Mesendoderm (in vitro differentiated cells): ENCODE data around the gene CARM1.

Experiments
- DNase-seq: peaks from one replicate; pipeline ENCODE4 v3.0.0; 2013
- H2AK5ac ChIP-seq: 2 replicates; pipeline ENCODE4 v1.6.1; 2013; ENCODE audit warnings: low read length, inconsistent platforms
- H2BK120ac ChIP-seq: 2 replicates; pipeline ENCODE4 v1.6.1; 2013; ENCODE audit warnings: low read depth, mild to moderate bottlenecking, low read length, moderate library complexity, mixed read lengths
- H2BK15ac ChIP-seq: replicated peaks from 2 replicates; pipeline ENCODE4 v1.6.1; 2013; ENCODE audit warnings: low read depth, mild to moderate bottlenecking, moderate library complexity
- H2BK5ac ChIP-seq: 2 replicates; pipeline ENCODE4 v1.6.1; 2013; ENCODE audit warnings: low read length, inconsistent platforms
- H3K18ac ChIP-seq: 2 replicates; pipeline ENCODE4 v1.6.1; 2013; ENCODE audit warnings: mild to moderate bottlenecking, low read length, mixed read lengths
- H3K23ac ChIP-seq: one replicate; pipeline ENCODE4 v1.6.1; 2013; ENCODE audit warnings: low read length
- H3K27ac ChIP-seq: 2 replicates; pipeline ENCODE4 v1.5.1; 2013; ENCODE audit warnings: low read depth, mild to moderate bottlenecking, inconsistent platforms, low read length, moderate library complexity
- H3K27me3 ChIP-seq: 2 replicates; pipeline ENCODE4 v1.6.1; 2013; ENCODE audit warnings: low read length, control low read depth, mild to moderate bottlenecking, inconsistent platforms; ENCODE audit not compliant: insufficient read depth, poor library complexity
- H3K36me3 ChIP-seq: 2 replicates; pipeline ENCODE4 v1.6.1; 2013; ENCODE audit warnings: low read length, inconsistent platforms; ENCODE audit not compliant: control insufficient read depth, insufficient read depth
- H3K4ac ChIP-seq: one replicate; pipeline ENCODE4 v1.6.1; 2013; ENCODE audit warnings: low read depth, mild to moderate bottlenecking, low read length, moderate library complexity
- H3K4me1 ChIP-seq: 2 replicates; pipeline ENCODE4 v1.6.1; 2013; ENCODE audit warnings: low read depth, low read length, inconsistent platforms; ENCODE audit not compliant: control insufficient read depth
- H3K4me2 ChIP-seq: 2 replicates; pipeline ENCODE4 v1.6.1; 2013; ENCODE audit warnings: low read length
- H3K4me3 ChIP-seq: 2 replicates; pipeline ENCODE4 v1.5.1; 2013; ENCODE audit warnings: mild to moderate bottlenecking, low read length
- H3K56ac ChIP-seq: one replicate; pipeline ENCODE4 v1.6.1; 2013; ENCODE audit warnings: low read length
- H3K79me1 ChIP-seq: 2 replicates; pipeline ENCODE4 v1.6.1; 2013; ENCODE audit warnings: low read length, inconsistent platforms
- H3K79me2 ChIP-seq: 2 replicates; pipeline ENCODE4 v1.6.1; 2013; ENCODE audit warnings: mild to moderate bottlenecking, low read length; ENCODE audit not compliant: control insufficient read depth, insufficient read depth
- H3K9ac ChIP-seq: 2 replicates; pipeline ENCODE4 v1.6.1; 2013; ENCODE audit warnings: low read length, inconsistent platforms
- H4K5ac ChIP-seq: one replicate; pipeline ENCODE4 v1.6.1; 2013; ENCODE audit warnings: low read length
- H4K8ac ChIP-seq: one replicate; pipeline ENCODE4 v1.6.1; 2013; ENCODE audit warnings: low read depth, mild to moderate bottlenecking, control low read depth, low read length, moderate library complexity
- WGBS: extraction: QIAGEN DNeasy Blood & Tissue Kit; methylation state at CpG from one replicate; pipeline ENCODE4 v1.1.7; 2013; ENCODE audit warnings: low lambda C conversion rate, missing lambda C conversion rate; ENCODE audit not compliant: insufficient coverage; ENCODE audit errors: extremely low coverage; 5-methylcytosine and 5-hydroxymethylcytosine counted together

Gene CARM1

GRCh38 chr19:10888421-10888866 lies 17.1 kb downstream of the CARM1 start:
- H3K56ac ChIP-seq, result peak overlapping the region; percentile 62
- no peak overlapping the region for H3K4ac ChIP-seq
- H4K8ac ChIP-seq, result no peak overlapping the region
- no peak overlapping the region for H2BK120ac ChIP-seq
- no peaks in the 10 kb centered on the region for H3K27me3 ChIP-seq
- H3K79me2 ChIP-seq, result peaks cover 34% of the 10 kb centered on the region
- H3K4me2 ChIP-seq, result no peak overlapping the region
- no peak overlapping the region for H4K5ac ChIP-seq
- H2AK5ac ChIP-seq, result no peak overlapping the region
- H3K4me1 ChIP-seq, result peaks cover 15% of the 10 kb centered on the region
- peak overlapping the region; percentile 3 for H3K27ac ChIP-seq
- peaks cover 19% of the 10 kb centered on the region for H3K79me1 ChIP-seq
- H2BK15ac ChIP-seq, result no peak overlapping the region
- H3K36me3 ChIP-seq, result no peaks in the 10 kb centered on the region
- H3K18ac ChIP-seq, result peak overlapping the region; percentile 19
- H3K4me3 ChIP-seq, result no peak overlapping the region
- H3K9ac ChIP-seq, result peak overlapping the region; percentile 28
- WGBS, result no CpG with 5 or more reads among the region's 13 CpGs
- peak; percentile 76 for DNase-seq
- no peak overlapping the region for H2BK5ac ChIP-seq
- peak overlapping the region; percentile 97 for H3K23ac ChIP-seq

GRCh38 chr19:10889880-10890279 lies 18.5 kb downstream of the CARM1 start:
- no peak overlapping the region for H2AK5ac ChIP-seq
- H3K4ac ChIP-seq, result no peak overlapping the region
- no peak overlapping the region for H2BK15ac ChIP-seq
- H2BK120ac ChIP-seq, result no peak overlapping the region
- WGBS, result no CpG with 5 or more reads among the region's 4 CpGs
- no peak overlapping the region for H2BK5ac ChIP-seq
- no peak overlapping the region for H3K18ac ChIP-seq
- no peak overlapping the region for H3K9ac ChIP-seq
- H4K8ac ChIP-seq, result no peak overlapping the region
- no peaks in the 10 kb centered on the region for H3K36me3 ChIP-seq
- peaks cover 24% of the 10 kb centered on the region for H3K79me1 ChIP-seq
- peaks cover 15% of the 10 kb centered on the region for H3K4me1 ChIP-seq
- no peak overlapping the region for H4K5ac ChIP-seq
- no peak for DNase-seq
- H3K27me3 ChIP-seq, result no peaks in the 10 kb centered on the region
- no peak overlapping the region for H3K56ac ChIP-seq
- no peak overlapping the region for H3K4me2 ChIP-seq
- no peak overlapping the region for H3K23ac ChIP-seq
- no peak overlapping the region for H3K4me3 ChIP-seq
- no peak overlapping the region for H3K27ac ChIP-seq
- H3K79me2 ChIP-seq, result peaks cover 35% of the 10 kb centered on the region

- no peak overlapping the region for H4K5ac ChIP-seq
- peaks cover 28% of the 10 kb centered on the region for H3K79me1 ChIP-seq
- peak overlapping the region; percentile 39 for H3K56ac ChIP-seq
- H3K36me3 ChIP-seq, result no peaks in the 10 kb centered on the region
- no peak overlapping the region for H2BK5ac ChIP-seq
- no peak overlapping the region for H3K4me3 ChIP-seq
- no peak overlapping the region for H2AK5ac ChIP-seq
- WGBS, result no CpG with 5 or more reads among the region's 21 CpGs
- no peak overlapping the region for H3K23ac ChIP-seq
- no peak overlapping the region for H2BK120ac ChIP-seq
- no peak for DNase-seq
- H3K27ac ChIP-seq, result no peak overlapping the region
- H3K9ac ChIP-seq, result no peak overlapping the region
- no peak overlapping the region for H2BK15ac ChIP-seq
- no peaks in the 10 kb centered on the region for H3K27me3 ChIP-seq
- H3K79me2 ChIP-seq, result peaks cover 37% of the 10 kb centered on the region
- H3K4ac ChIP-seq, result no peak overlapping the region
- H3K18ac ChIP-seq, result no peak overlapping the region
- no peak overlapping the region for H4K8ac ChIP-seq
- no peak overlapping the region for H3K4me2 ChIP-seq
- peaks cover 12% of the 10 kb centered on the region for H3K4me1 ChIP-seq
Measured at GRCh38 chr19:10891405-10892086, 20.2 kb downstream of the CARM1 start.

GRCh38 chr19:10892256-10892655 lies 20.9 kb downstream of the CARM1 start:
- H3K18ac ChIP-seq, result no peak overlapping the region
- no peak overlapping the region for H3K4ac ChIP-seq
- no peak overlapping the region for H3K27ac ChIP-seq
- no peak overlapping the region for H2BK120ac ChIP-seq
- no CpG with 5 or more reads among the region's 13 CpGs for WGBS
- no peak overlapping the region for H2AK5ac ChIP-seq
- H3K27me3 ChIP-seq, result no peaks in the 10 kb centered on the region
- peaks cover 12% of the 10 kb centered on the region for H3K4me1 ChIP-seq
- no peak overlapping the region for H3K4me2 ChIP-seq
- no peak overlapping the region for H4K8ac ChIP-seq
- no peak overlapping the region for H2BK15ac ChIP-seq
- H3K79me2 ChIP-seq, result peaks cover 33% of the 10 kb centered on the region
- no peak for DNase-seq
- no peaks in the 10 kb centered on the region for H3K36me3 ChIP-seq
- H3K79me1 ChIP-seq, result peaks cover 24% of the 10 kb centered on the region
- no peak overlapping the region for H3K9ac ChIP-seq
- H2BK5ac ChIP-seq, result no peak overlapping the region
- no peak overlapping the region for H3K4me3 ChIP-seq
- no peak overlapping the region for H4K5ac ChIP-seq
- H3K23ac ChIP-seq, result no peak overlapping the region
- no peak overlapping the region for H3K56ac ChIP-seq

GRCh38 chr19:10894911-10895213 lies 23.5 kb downstream of the CARM1 start:
- Histone ChIP-seq H2AK5ac (no peak overlapping the region), H3K56ac (no peak overlapping the region), H3K4me1 (no peaks in the 10 kb centered on the region), H3K4me2 (no peak overlapping the region), H3K79me2 (peaks cover 38% of the 10 kb centered on the region), H2BK120ac (no peak overlapping the region), H3K23ac (no peak overlapping the region), H2BK15ac (no peak overlapping the region), H3K36me3 (no peaks in the 10 kb centered on the region), H3K9ac (no peak overlapping the region), H3K4ac (no peak overlapping the region), H3K18ac (no peak overlapping the region), H3K4me3 (no peak overlapping the region), H4K8ac (no peak overlapping the region), H3K79me1 (peaks cover 28% of the 10 kb centered on the region), H4K5ac (no peak overlapping the region), H3K27ac (no peak overlapping the region), H2BK5ac (no peak overlapping the region), H3K27me3 (no peaks in the 10 kb centered on the region)
- no CpG with 5 or more reads among the region's 7 CpGs for WGBS
- no peak for DNase-seq

GRCh38 chr19:10895363-10895762 lies 24.0 kb downstream of the CARM1 start:
- Histone ChIP-seq H3K23ac (no peak overlapping the region), H3K79me1 (peaks cover 28% of the 10 kb centered on the region), H3K18ac (no peak overlapping the region), H2BK5ac (no peak overlapping the region), H2BK120ac (no peak overlapping the region), H2BK15ac (no peak overlapping the region), H2AK5ac (no peak overlapping the region), H3K56ac (peak overlapping the region; percentile 37), H3K79me2 (peaks cover 40% of the 10 kb centered on the region), H3K36me3 (no peaks in the 10 kb centered on the region), H3K27ac (no peak overlapping the region), H4K5ac (no peak overlapping the region), H3K4me2 (no peak overlapping the region), H3K27me3 (no peaks in the 10 kb centered on the region), H3K9ac (peak overlapping the region; percentile 13), H3K4me1 (no peaks in the 10 kb centered on the region), H4K8ac (no peak overlapping the region), H3K4me3 (no peak overlapping the region), H3K4ac (no peak overlapping the region)
- WGBS, result no CpG with 5 or more reads among the region's 6 CpGs
- no peak for DNase-seq
